WTC11 (cell line): Measurements from ENCODE around the gene PPM1N. TPM values are rescaled to one million over a fixed set of nuclear protein-coding genes. Genes with fewer than 3 reads are reported as not detected.

ENCODE experiments used
- ATAC-seq: fragments of 200-7000 bp; cut with Tn5 transposase; 2 replicates; pipeline ENCODE4 v1.10.0; 2021; ENCODE audit warnings: mild to moderate bottlenecking, moderate library complexity
- CTCF ChIA-PET: fragments of 300-600 bp; sonication (Branson Sonifier 250); formaldehyde crosslinking; loops from one replicate; lab custom pipeline; 2021; ENCODE audit warnings: antibody characterized with exemption; lab: Charles Lee
- POLR2A ChIA-PET: fragments of 350-600 bp; sonication (Branson Sonifier 250); formaldehyde crosslinking; loops from one replicate; lab custom pipeline; 2021; ENCODE audit warnings: antibody characterized with exemption; lab: Charles Lee
- DNase-seq: peaks from one replicate; pipeline ENCODE4 v3.0.0; 2021; ENCODE audit warnings: low spot score
- H3K27ac Mint-ChIP-seq: 2 replicates; pipeline ENCODE4 v1.8.0; 2021; ENCODE audit warnings: mixed read lengths
- H3K27me3 Mint-ChIP-seq: 2 replicates; pipeline ENCODE4 v1.8.0; 2021; ENCODE audit warnings: low read depth, mild to moderate bottlenecking, moderate library complexity, mixed read lengths
- H3K36me3 Mint-ChIP-seq: 2 replicates; pipeline ENCODE4 v1.8.0; 2021; ENCODE audit warnings: mixed read lengths
- H3K4me1 Mint-ChIP-seq: 2 replicates; pipeline ENCODE4 v1.8.0; 2022; ENCODE audit warnings: mixed read lengths
- H3K4me3 Mint-ChIP-seq: 2 replicates; pipeline ENCODE4 v1.8.0; 2021; ENCODE audit warnings: mild to moderate bottlenecking, moderate library complexity, mixed read lengths
- H3K9me3 Mint-ChIP-seq: 2 replicates; pipeline ENCODE4 v1.8.0; 2021; ENCODE audit warnings: mixed read lengths
- FOXJ3 ChIP-seq: sonication (generic); formaldehyde crosslinking; IDR thresholded peaks from 2 replicates; pipeline ENCODE4 v1.9.0; 2021; ENCODE audit warnings: missing genetic modification reagents, mild to moderate bottlenecking, borderline replicate concordance
- FOXK1 ChIP-seq: sonication (generic); formaldehyde crosslinking; IDR thresholded peaks from 2 replicates; pipeline ENCODE4 v1.8.0; 2022; ENCODE audit warnings: mild to moderate bottlenecking, moderate library complexity, missing genetic modification reagents
- GRHL2 ChIP-seq: fragments of 250-450 bp; sonication (Bioruptor Pico); IDR thresholded peaks from 2 replicates; pipeline ENCODE4 v1.8.0; 2022; ENCODE audit warnings: mild to moderate bottlenecking, moderate library complexity; ENCODE audit not compliant: insufficient replicate concordance, severe bottlenecking
- MYBL2 ChIP-seq: sonication (generic); formaldehyde crosslinking; IDR thresholded peaks from 2 replicates; pipeline ENCODE4 v1.8.1; 2023; ENCODE audit warnings: mild to moderate bottlenecking, moderate library complexity, missing genetic modification reagents
- NR3C1 ChIP-seq: sonication (generic); formaldehyde crosslinking; conservative IDR thresholded peaks from 2 replicates; pipeline ENCODE4 v1.8.1; 2023; ENCODE audit warnings: low read depth, mild to moderate bottlenecking, missing genetic modification reagents
- RELA ChIP-seq: sonication (generic); formaldehyde crosslinking; IDR thresholded peaks from 2 replicates; pipeline ENCODE4 v1.8.1; 2022; ENCODE audit warnings: missing genetic modification reagents, mild to moderate bottlenecking, borderline replicate concordance
- SMAD3 ChIP-seq: sonication (generic); formaldehyde crosslinking; IDR thresholded peaks from 2 replicates; pipeline ENCODE4 v1.8.0; 2022; ENCODE audit warnings: missing genetic modification reagents, mild to moderate bottlenecking, borderline replicate concordance
- ZBTB21 ChIP-seq: sonication (generic); formaldehyde crosslinking; IDR thresholded peaks from 2 replicates; pipeline ENCODE4 v1.8.1; 2023; ENCODE audit warnings: mild to moderate bottlenecking, missing genetic modification reagents, borderline replicate concordance
- ZNF263 ChIP-seq: sonication (generic); formaldehyde crosslinking; IDR thresholded peaks from 2 replicates; pipeline ENCODE4 v1.8.1; 2022; ENCODE audit warnings: low read depth, mild to moderate bottlenecking, moderate library complexity, missing genetic modification reagents
- ZNF671 ChIP-seq: fragments of 250-450 bp; sonication (Bioruptor Pico); IDR thresholded peaks from 2 replicates; pipeline ENCODE4 v1.8.0; 2021; ENCODE audit warnings: mild to moderate bottlenecking
- total RNA-seq: library from RNA; stranded (reverse); gene quantifications from 3 replicates; pipeline ENCODE4 v1.2.3, GENCODE V29; 2021
- TF ChIP-seq, protein P1 (sequence below): sonication (generic); formaldehyde crosslinking; IDR thresholded peaks from 2 replicates; pipeline ENCODE4 v1.8.1; 2022; ENCODE audit warnings: low read depth, missing genetic modification reagents, borderline replicate concordance
- TF ChIP-seq, protein P2 (sequence below): sonication (generic); formaldehyde crosslinking; IDR thresholded peaks from 2 replicates; pipeline ENCODE4 v1.8.1; 2022; ENCODE audit warnings: mild to moderate bottlenecking, missing genetic modification reagents, moderate library complexity, borderline replicate concordance
- TF ChIP-seq, protein P3 (sequence below): sonication (generic); formaldehyde crosslinking; IDR thresholded peaks from 2 replicates; pipeline ENCODE4 v1.8.0; 2023; ENCODE audit warnings: missing genetic modification reagents, mild to moderate bottlenecking, borderline replicate concordance
- TF ChIP-seq, protein P4 (sequence below): sonication (generic); formaldehyde crosslinking; IDR thresholded peaks from 2 replicates; pipeline ENCODE4 v1.8.0; 2023; ENCODE audit warnings: missing genetic modification reagents
- TF ChIP-seq, protein P5 (sequence below): sonication (generic); formaldehyde crosslinking; IDR thresholded peaks from 2 replicates; pipeline ENCODE4 v1.8.1; 2023; ENCODE audit warnings: mild to moderate bottlenecking, missing genetic modification reagents, moderate library complexity
- TF ChIP-seq, protein P6 (sequence below): sonication (generic); formaldehyde crosslinking; IDR thresholded peaks from 2 replicates; pipeline ENCODE4 v1.8.1; 2023; ENCODE audit warnings: mild to moderate bottlenecking, missing genetic modification reagents

PPM1N gene
- total RNA-seq, 1 experiment from 2014 or later, result 10.3 TPM

DNA sequence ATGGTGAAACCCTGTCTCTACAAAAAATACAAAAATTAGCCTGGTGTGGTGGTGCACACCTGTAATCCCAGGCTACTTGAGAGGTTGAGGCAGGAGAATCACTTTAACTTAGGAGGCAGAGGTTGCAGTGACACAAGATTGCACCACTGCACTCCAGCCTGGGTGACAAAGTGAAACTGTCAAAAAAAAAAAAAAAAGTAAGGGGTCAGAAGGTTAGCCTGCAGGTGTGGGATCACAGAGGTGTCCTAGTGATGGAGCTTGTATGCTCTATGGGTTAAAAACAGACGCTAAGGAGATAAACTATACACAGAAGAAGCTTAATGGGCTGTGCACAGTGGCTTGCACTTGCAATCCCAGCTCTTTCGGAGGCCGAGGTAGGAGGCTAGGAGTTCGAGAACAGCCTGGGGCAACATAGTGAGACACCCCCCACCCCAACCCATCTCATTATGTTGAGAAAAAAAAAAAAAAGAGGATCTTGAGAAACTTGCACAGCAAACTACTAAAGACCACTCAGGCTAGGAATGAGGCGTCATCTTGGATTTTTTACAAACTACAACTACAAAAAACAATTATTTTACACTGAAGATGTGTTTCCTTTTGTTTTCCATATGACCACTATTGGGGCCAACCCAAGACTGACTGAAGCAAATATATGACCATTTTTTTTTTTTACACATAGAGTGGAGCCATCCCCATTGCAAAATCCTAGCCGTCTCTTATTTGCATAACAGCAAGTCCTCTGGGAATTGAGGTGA is 22.5 kb upstream of the PPM1N start (continued):
- TF ChIP-seq, protein P1, sequence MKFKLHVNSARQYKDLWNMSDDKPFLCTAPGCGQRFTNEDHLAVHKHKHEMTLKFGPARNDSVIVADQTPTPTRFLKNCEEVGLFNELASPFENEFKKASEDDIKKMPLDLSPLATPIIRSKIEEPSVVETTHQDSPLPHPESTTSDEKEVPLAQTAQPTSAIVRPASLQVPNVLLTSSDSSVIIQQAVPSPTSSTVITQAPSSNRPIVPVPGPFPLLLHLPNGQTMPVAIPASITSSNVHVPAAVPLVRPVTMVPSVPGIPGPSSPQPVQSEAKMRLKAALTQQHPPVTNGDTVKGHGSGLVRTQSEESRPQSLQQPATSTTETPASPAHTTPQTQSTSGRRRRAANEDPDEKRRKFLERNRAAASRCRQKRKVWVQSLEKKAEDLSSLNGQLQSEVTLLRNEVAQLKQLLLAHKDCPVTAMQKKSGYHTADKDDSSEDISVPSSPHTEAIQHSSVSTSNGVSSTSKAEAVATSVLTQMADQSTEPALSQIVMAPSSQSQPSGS (CRISPR knock-in tag), result no peak
- TF ChIP-seq, protein P2, sequence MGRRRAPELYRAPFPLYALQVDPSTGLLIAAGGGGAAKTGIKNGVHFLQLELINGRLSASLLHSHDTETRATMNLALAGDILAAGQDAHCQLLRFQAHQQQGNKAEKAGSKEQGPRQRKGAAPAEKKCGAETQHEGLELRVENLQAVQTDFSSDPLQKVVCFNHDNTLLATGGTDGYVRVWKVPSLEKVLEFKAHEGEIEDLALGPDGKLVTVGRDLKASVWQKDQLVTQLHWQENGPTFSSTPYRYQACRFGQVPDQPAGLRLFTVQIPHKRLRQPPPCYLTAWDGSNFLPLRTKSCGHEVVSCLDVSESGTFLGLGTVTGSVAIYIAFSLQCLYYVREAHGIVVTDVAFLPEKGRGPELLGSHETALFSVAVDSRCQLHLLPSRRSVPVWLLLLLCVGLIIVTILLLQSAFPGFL (CRISPR knock-in tag), result no peak
- TF ChIP-seq MYBL2 (CRISPR knock-in tag) (no peak), RELA (CRISPR knock-in tag) (no peak), NR3C1 (CRISPR knock-in tag) (no peak), FOXJ3 (no peak)
- TF ChIP-seq, protein P3, sequence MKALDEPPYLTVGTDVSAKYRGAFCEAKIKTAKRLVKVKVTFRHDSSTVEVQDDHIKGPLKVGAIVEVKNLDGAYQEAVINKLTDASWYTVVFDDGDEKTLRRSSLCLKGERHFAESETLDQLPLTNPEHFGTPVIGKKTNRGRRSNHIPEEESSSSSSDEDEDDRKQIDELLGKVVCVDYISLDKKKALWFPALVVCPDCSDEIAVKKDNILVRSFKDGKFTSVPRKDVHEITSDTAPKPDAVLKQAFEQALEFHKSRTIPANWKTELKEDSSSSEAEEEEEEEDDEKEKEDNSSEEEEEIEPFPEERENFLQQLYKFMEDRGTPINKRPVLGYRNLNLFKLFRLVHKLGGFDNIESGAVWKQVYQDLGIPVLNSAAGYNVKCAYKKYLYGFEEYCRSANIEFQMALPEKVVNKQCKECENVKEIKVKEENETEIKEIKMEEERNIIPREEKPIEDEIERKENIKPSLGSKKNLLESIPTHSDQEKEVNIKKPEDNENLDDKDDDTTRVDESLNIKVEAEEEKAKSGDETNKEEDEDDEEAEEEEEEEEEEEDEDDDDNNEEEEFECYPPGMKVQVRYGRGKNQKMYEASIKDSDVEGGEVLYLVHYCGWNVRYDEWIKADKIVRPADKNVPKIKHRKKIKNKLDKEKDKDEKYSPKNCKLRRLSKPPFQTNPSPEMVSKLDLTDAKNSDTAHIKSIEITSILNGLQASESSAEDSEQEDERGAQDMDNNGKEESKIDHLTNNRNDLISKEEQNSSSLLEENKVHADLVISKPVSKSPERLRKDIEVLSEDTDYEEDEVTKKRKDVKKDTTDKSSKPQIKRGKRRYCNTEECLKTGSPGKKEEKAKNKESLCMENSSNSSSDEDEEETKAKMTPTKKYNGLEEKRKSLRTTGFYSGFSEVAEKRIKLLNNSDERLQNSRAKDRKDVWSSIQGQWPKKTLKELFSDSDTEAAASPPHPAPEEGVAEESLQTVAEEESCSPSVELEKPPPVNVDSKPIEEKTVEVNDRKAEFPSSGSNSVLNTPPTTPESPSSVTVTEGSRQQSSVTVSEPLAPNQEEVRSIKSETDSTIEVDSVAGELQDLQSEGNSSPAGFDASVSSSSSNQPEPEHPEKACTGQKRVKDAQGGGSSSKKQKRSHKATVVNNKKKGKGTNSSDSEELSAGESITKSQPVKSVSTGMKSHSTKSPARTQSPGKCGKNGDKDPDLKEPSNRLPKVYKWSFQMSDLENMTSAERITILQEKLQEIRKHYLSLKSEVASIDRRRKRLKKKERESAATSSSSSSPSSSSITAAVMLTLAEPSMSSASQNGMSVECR (CRISPR knock-in tag), result no peak
- TF ChIP-seq, all 79 proteins: peak for 0

DNA sequence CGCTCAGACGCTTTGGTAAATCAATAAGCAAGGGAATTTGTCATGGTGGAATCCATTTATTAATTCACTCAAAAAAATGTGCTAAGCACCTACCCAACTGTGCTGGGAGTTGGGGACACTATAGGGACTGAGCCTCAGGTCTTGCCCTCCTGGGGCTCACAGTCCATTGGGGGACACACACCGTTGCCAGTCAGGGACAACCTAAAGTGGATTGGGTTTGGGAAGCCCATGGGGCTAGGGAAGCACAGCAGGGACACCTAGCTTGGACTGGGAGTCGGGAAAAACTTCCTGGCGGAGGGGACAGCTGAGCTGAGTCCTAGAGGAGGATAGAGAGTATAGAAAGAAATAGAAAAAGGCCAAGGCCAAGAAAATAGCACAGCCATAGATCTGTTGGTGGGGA is 21.9 kb upstream of the PPM1N start:
- ChIA-PET POLR2A (interaction anchor here (3.0 kb wide), 1 partner anchor 36 kb away, joined by 28 read pairs; no protein-coding TSS in a partner anchor), CTCF (interaction anchor here (0.7 to 7.1 kb wide), 5 partner anchors 9 to 48 kb away, joined by 5 to 325 read pairs (median 11); partner anchors contain the start of gene FOSB)
- TF ChIP-seq ZBTB21 (no peak), ZNF671 (CRISPR knock-in tag) (no peak), ZNF263 (CRISPR knock-in tag) (no peak), SMAD3 (no peak), GRHL2 (CRISPR knock-in tag) (no peak), FOXK1 (CRISPR knock-in tag) (no peak)
- TF ChIP-seq, protein P4, sequence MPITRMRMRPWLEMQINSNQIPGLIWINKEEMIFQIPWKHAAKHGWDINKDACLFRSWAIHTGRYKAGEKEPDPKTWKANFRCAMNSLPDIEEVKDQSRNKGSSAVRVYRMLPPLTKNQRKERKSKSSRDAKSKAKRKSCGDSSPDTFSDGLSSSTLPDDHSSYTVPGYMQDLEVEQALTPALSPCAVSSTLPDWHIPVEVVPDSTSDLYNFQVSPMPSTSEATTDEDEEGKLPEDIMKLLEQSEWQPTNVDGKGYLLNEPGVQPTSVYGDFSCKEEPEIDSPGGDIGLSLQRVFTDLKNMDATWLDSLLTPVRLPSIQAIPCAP (CRISPR knock-in tag), result no peak
- TF ChIP-seq, protein P5, sequence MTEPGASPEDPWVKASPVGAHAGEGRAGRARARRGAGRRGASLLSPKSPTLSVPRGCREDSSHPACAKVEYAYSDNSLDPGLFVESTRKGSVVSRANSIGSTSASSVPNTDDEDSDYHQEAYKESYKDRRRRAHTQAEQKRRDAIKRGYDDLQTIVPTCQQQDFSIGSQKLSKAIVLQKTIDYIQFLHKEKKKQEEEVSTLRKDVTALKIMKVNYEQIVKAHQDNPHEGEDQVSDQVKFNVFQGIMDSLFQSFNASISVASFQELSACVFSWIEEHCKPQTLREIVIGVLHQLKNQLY (CRISPR knock-in tag), result no peak
- TF ChIP-seq, protein P6, sequence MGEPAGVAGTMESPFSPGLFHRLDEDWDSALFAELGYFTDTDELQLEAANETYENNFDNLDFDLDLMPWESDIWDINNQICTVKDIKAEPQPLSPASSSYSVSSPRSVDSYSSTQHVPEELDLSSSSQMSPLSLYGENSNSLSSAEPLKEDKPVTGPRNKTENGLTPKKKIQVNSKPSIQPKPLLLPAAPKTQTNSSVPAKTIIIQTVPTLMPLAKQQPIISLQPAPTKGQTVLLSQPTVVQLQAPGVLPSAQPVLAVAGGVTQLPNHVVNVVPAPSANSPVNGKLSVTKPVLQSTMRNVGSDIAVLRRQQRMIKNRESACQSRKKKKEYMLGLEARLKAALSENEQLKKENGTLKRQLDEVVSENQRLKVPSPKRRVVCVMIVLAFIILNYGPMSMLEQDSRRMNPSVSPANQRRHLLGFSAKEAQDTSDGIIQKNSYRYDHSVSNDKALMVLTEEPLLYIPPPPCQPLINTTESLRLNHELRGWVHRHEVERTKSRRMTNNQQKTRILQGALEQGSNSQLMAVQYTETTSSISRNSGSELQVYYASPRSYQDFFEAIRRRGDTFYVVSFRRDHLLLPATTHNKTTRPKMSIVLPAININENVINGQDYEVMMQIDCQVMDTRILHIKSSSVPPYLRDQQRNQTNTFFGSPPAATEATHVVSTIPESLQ (CRISPR knock-in tag), result no peak
- ATAC-seq, result no peak
- Mint-ChIP-seq H3K36me3 (no peaks in the 10 kb centered on the region), H3K4me3 (no peak overlapping the region), H3K27ac (no peak overlapping the region), H3K4me1 (peaks cover 33% of the 10 kb centered on the region), H3K27me3 (peaks cover 70% of the 10 kb centered on the region), H3K9me3 (no peaks in the 10 kb centered on the region)
- no peak for DNase-seq
